Stimulated activated CD4-positive, alpha-beta T cell treated with anti-CD3 and anti-CD28 coated beads, Interleukin-4, amount 100 ng/mL, for 4 hours (primary cell): ENCODE results near the gene HOXB1.

ENCODE experiments used
- DNase-seq, 2 experiments: peaks; one replicate each; pipeline ENCODE4 v3.0.0-alpha.2; 2020

The HOXB1 gene

GRCh38 chr17:48530887-48531272 lies at the start of gene HOXB1:
HOXB1 (minus strand) TSS chr17:48531011; CDS start chr17:48530904, 107 bp downstream.
- DNase-seq: no peak

GRCh38 chr17:48579760-48580554 lies 49.1 kb upstream of the HOXB1 start:
- DNase-seq: no peak

DNA sequence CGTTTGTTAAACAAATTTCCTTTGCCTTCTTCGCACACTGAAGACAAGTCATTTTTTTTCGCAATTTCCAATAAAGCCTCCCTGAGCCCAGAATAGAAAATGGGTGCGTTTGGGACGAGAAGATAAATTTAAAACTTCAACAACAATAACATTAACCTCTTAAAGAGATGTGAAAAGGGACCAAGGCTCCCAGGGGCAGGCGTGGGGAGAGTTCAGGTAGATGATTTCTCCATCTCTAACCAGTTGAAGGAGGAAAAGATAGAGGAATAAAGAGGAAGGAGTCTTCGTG lies 48.6 kb upstream of the HOXB1 start:
- DNase-seq: no peak

DNA sequence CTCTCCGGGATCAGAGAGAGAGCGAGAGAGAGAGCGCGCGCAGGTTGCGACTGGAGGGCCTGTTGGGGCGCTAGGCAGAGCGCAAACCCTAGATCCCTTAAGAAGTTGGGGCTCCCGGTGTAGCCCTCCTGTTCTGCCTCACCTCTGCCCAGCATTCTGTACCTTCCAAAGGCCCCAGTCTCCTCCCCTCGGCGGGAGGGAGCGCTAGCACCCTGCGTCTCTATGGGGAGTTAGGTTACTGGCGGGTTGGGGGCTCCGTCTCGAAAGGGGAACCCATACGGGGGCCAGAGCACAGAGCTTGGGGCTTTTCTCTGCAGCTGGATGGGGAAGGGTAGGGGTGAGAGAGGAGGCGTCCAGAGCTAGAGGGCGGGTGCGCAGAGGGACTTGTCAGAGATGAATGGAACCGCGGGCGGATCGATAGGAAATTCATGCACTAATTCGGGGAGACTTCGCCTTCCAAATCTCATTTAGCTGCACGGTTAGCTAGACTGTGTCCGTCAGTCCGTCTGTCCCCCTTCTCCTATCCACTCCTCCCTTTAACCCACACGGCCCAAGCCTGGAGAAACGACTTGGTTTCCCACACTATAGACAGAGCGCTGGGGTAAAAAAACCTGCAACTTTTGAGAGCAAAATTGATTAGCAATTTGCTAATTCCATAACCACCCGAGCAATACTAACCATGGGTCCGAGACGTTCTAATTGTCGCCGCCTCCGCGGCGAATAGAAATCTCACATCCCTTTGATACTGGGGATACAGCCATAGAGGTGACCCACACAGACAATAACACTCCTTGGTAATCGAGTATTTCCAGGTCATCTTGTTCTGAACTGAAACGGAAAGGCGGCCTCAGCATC lies 48.0 kb upstream of the HOXB1 start:
- no peak for DNase-seq

GRCh38 chr17:48577946-48578615 lies 47.3 kb upstream of the HOXB1 start, which contains the start of gene HOXB4:
HOXB4 (minus strand) TSS chr17:48578350; CDS start chr17:48578319, 31 bp downstream.
- DNase-seq: peak; percentile 53 to 57

GRCh38 chr17:48577330-48577945 lies 46.6 kb upstream of the HOXB1 start:
- peak in 1 of 2 experiments; percentile 34 for DNase-seq

DNA sequence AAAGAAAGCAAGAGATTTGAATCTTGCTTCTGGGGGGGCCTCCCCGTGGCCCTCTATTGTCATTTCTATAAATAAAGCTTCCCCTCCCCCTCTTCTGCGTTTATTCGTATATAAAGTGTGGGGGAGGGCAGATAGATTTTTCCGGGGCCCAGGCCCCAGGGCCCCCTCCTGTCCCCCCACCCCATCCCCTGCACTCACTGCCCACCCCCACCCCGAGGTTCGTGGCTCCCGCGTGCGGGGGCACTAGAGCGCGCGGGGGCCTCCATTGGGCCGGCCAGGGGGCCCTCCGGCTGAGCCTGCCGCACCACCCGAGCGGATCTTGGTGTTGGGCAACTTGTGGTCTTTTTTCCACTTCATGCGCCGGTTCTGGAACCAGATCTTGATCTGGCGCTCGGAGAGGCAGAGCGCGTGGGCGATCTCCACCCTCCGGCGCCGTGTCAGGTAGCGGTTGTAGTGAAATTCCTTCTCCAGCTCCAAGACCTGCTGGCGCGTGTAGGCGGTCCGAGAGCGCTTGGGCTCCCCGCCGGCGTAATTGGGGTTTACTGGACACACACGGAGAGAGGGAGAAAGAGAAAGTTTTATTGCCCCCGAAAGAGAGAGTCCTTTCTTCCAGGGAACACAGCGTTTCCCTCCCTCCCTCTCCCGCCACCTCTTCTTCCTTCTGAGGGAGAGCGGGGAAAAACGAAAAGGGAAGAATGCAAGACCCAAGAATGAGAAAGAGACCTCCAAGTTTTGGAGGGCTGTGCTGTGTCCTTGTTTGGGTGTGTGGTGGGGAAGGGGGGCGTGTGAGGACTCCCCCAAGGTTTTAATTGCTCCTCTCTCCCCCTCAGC lies 45.9 kb upstream of the HOXB1 start:
- DNase-seq: no peak

GRCh38 chr17:48575673-48576478 lies 45.1 kb upstream of the HOXB1 start:
- no peak for DNase-seq

GRCh38 chr17:48575066-48575582 lies 44.3 kb upstream of the HOXB1 start:
- DNase-seq: no peak

- DNase-seq: no peak
Measured at GRCh38 chr17:48574505-48575065, 43.8 kb upstream of the HOXB1 start.

DNA sequence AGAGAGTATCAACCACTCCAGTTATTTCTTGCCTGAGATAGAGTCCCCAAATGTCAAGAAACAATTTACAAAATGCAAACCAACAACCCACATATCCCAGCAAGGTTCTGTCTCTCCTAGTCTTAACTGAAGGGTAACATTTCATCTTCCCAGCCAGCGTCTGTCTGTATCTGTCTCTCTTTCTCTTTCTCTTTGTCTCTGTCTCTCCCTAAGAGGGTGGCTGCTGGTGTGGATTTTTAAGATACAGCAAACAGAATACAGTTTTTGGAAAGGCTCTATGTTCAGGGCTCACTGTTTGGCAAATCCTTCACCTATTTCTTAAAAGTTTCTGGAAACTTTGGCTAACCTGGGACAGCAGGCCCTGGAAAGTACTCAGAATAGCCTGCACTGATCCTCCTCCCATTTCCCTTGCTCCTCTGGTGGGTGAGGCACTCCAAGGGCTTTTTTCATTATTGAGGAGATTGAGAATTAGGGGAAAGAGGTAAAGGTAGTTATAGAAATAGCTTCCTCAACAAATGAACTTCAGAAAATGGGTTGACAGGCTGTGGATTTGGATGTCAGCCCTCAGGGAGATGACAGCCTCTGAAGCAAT lies 41.1 kb upstream of the HOXB1 start:
- no peak for DNase-seq

DNA sequence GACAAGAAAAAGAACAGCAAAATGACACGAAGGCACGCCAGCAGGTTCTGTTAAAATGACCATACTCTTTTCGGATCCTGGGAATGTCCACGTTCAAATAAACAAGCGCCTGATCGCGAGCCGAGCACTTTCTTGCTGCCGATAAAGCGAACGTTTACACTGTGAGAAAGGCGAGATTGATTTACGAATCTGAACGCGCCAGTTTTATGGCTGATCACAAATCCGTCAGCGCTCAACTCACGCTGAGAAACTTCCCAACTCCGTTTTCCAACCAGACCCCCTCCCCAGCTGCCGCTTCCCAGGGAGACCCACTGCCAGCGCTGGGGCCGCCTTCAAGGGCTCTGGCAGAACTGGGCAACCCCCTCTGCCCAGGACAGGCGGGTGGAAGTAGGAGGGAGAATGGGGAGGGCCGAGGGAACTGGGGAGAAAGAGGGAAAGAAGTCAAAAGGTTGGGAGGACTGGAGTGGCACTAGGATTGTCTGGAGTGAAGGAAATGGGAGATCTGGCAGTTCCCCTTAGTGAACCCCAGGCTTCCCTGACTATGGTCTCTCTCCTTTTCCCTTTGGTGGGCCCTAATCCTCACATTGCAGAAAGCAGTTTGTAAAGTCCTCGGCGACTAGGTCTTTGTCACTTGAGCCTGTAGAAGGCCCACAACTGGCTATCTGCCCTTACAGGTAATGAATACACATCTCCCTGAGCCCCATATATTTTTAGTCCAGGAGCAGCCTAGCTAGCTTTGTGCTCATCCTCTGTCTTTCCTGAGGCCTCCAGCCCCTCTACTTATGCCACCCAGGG lies 40.4 kb upstream of the HOXB1 start:
- DNase-seq: no peak

DNA sequence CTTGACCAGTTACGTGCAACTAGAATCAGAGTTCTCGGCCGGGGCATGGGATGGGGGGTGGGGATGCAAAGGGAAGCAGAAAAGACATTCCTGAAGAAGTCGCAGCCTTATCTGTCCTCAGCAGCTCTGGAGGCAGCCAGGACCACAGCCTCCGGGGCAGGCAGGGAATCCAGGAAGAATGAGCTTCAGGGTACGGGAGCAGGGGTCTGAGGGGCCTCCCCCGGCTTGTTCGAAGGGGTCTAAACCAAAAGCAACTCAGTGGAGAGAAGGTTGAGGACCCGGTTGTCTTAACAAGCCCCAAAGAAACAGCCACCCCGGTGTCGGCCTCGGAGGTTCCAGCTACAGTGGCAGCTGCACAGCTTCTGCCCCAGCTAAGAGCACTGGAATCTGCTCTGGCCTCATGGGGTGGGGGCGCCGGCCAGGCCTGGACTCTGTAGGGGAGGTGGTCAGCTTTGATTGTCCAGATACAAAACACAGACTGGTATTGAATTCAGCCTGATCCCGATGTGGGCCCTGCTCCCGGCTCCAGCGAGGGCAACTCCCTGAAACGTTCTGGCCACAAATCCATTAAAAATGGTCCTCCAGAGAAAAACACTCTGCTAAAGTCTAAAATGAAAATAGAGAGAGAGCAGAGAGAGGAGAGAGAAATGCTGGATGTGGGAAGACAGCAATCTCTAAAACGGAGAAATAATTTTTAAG lies 39.7 kb upstream of the HOXB1 start:
- no peak for DNase-seq

- DNase-seq: no peak
Measured at GRCh38 chr17:48569674-48570324, 39.0 kb upstream of the HOXB1 start.

- no peak for DNase-seq
Measured at GRCh38 chr17:48569240-48569582, 38.4 kb upstream of the HOXB1 start.

- DNase-seq: no peak
Measured at GRCh38 chr17:48568499-48569239, 37.9 kb upstream of the HOXB1 start.

DNA sequence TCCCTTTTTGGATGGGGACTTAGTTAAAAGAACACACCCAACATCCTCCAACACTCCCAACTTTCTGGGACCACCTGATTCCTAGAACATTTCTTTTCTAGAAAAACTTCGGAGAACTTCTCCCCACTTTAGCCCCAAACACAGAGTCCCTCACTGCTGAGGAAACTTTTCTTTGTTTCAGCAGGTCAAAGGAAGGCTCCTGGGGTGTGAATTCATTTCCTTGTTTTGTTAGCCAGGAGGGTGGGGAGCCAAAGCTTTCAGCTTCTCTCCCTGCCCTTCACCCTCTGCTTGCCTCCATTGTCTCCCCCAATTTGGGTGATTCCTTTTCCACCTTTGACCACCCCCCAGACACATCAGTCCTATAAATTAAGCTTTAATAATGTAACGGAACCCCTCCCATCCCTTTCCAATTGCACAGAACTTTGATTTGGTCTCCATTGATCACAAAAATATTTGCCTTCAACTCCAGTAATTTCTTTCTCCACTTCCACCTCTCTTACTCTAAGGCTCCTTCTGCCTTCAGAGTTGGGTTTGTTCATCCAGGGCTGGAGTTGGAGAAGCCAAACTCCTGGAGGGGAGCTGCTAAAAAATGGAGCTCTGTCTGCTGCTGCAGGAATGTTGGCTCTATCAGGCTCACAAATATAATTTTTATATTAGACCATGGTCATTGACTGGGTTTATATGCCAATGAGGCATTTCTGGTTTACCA lies 37.0 kb upstream of the HOXB1 start:
- no peak for DNase-seq
